ENCODE results near the gene CASP10.
"Not testable (repeated sequence)": the region's sequence is repeated elsewhere in the genome, so short reads cannot be mapped to it uniquely, and the experiment has no call there.

The CASP10 gene

GRCh38 chr2:201156036-201156435 lies 26.9 kb upstream of the CASP10 start:
- no peak for DNase-seq (ENCODE audit: low read depth)

- DNase-seq (ENCODE audit: low read depth) = no peak
These were observed 26.3 kb upstream of the CASP10 start for GRCh38 chr2:201156640-201157039.

- no peak for DNase-seq (ENCODE audit: low read depth)
These were observed 25.2 kb upstream of the CASP10 start for GRCh38 chr2:201157694-201158093.

GRCh38 chr2:201158111-201158929 lies 24.6 kb upstream of the CASP10 start:
- DNase-seq (ENCODE audit: low read depth) = peak; percentile 75

- DNase-seq (ENCODE audit: low read depth) = no peak
These were observed 18.8 kb upstream of the CASP10 start for GRCh38 chr2:201164166-201164565.

GRCh38 chr2:201167546-201167945 lies 15.4 kb upstream of the CASP10 start:
- DNase-seq (ENCODE audit: low read depth) = no peak

- not testable (repeated sequence) for DNase-seq (ENCODE audit: low read depth)
These were observed 14.4 kb upstream of the CASP10 start for GRCh38 chr2:201168496-201168895.

- no peak for DNase-seq (ENCODE audit: low read depth)
These were observed 11.6 kb upstream of the CASP10 start for GRCh38 chr2:201171259-201171814.

GRCh38 chr2:201172279-201172678 lies 10.7 kb upstream of the CASP10 start:
- no peak for DNase-seq (ENCODE audit: low read depth)

- DNase-seq (ENCODE audit: low read depth) = no peak
These were observed 8.3 kb upstream of the CASP10 start for GRCh38 chr2:201174687-201175086.

GRCh38 chr2:201176081-201176481 lies 6.9 kb upstream of the CASP10 start:
- no peak for DNase-seq (ENCODE audit: low read depth)

GRCh38 chr2:201180010-201180409 lies 2.9 kb upstream of the CASP10 start:
- DNase-seq (ENCODE audit: low read depth) = no peak

GRCh38 chr2:201183365-201183727 lies 405 bp downstream of the CASP10 start:
- DNase-seq (ENCODE audit: low read depth) = no peak

GRCh38 chr2:201183835-201184234 lies 894 bp downstream of the CASP10 start:
- DNase-seq (ENCODE audit: low read depth) = not testable (repeated sequence)

GRCh38 chr2:201184248-201184647 lies 1.3 kb downstream of the CASP10 start:
- DNase-seq (ENCODE audit: low read depth) = not testable (repeated sequence)

GRCh38 chr2:201185863-201186262 lies 2.9 kb downstream of the CASP10 start:
- DNase-seq (ENCODE audit: low read depth) = no peak

- DNase-seq (ENCODE audit: low read depth) = no peak
These were observed 4.0 kb downstream of the CASP10 start for GRCh38 chr2:201186982-201187381.

GRCh38 chr2:201188449-201188848 lies 5.5 kb downstream of the CASP10 start:
- no peak for DNase-seq (ENCODE audit: low read depth)

- DNase-seq (ENCODE audit: low read depth) = no peak
These were observed 8.4 kb downstream of the CASP10 start for GRCh38 chr2:201191132-201191875.

- no peak for DNase-seq (ENCODE audit: low read depth)
These were observed 11.2 kb downstream of the CASP10 start for GRCh38 chr2:201194097-201194496.

GRCh38 chr2:201195331-201195730 lies 12.4 kb downstream of the CASP10 start:
- DNase-seq (ENCODE audit: low read depth) = no peak

- no peak for DNase-seq (ENCODE audit: low read depth)
These were observed 13.1 kb downstream of the CASP10 start for GRCh38 chr2:201196003-201196402.

GRCh38 chr2:201196803-201197202 lies 13.9 kb downstream of the CASP10 start:
- no peak for DNase-seq (ENCODE audit: low read depth)

All from fibroblast of the conjunctiva (primary cell).